OCI-M2 (cell line): ENCODE data around the gene KPNA6.
"Not testable (repeated sequence)": the region's sequence is repeated elsewhere in the genome, so short reads cannot be mapped to it uniquely, and the experiment has no call there.

Experiments used
- DNase-seq: peaks from one replicate; lab custom pipeline; 2025; ENCODE audit not compliant: unreplicated experiment; lab: John Stamatoyannopoulos, UW

Gene KPNA6

DNA sequence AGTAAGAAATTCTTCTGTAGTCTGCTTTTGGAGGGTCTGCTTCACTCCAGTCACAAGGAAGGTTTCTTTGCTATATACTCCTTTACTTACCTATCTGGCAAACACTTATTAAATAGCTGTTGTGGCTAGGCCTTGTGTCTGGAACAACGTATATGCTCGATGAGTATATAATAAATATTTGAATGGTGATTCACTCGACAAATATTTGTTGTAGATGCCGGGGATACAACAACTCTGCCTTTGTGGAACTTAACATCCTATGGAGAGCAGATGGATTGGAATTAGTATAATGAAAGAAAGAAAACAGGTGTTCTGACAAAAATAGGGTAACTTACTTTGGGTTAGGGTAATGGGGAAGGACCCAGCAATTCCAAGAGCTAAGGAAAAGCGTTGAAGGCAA lies 31.1 kb downstream of the KPNA6 start:
- no peak for DNase-seq

DNA sequence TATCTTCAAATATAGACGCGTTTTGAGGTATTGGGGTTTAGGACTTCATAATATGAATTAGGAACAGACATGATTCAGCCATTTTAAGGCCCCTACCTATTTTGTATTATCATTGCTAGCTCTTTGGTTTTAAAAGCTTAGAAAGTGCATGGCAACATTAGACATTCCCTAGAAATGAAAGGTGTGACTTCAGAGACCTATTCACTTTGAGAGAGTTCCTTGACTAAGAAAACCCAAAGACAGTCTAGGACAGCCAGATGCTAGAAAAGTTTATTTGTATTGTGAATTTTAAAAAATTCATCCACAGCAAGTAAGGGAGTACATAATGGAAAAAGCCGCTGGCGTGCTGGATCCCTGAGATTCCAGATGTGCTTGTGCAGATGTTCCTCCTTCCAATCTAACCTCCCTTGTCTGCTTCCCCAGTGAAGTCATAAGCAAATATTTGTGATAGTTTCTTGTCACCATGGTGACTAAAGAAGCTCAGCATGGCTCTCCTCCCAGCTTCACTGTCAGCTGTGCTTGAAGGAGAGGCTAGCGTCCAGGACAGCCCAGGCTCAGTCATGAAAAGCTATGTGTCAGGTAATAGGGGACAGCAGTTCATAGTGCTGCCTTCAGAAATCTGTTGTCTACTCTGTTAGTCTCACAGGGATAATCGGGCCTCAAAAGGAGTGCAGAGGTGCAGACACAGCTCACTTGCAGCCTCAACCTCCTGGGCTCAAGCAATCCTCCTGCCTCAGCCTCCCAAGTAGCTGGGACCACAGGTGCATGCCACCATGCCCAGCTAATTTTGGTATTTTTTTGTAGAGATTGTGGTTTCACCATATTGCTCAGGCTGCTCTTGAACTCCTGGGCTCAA lies 34.8 kb downstream of the KPNA6 start:
- DNase-seq: no peak

DNA sequence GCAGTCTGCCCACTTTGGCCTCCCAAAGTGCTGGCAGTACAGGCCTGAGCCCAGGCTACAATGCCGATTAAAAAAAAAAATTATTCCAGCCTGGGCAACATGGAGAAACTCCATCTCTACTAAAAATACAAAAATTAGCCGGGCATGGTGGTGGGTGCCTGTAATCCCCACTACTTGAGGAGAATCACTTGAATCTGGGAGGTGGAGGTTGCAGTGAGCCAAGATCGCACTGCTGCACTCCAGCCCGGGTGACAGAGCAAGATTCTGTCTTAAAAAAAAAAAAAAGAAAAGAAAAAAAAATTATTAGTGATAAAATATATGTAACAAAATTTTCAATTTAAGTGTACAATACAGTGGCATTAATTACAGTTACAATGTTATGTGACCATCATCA lies 35.4 kb downstream of the KPNA6 start:
- DNase-seq: not testable (repeated sequence)

DNA sequence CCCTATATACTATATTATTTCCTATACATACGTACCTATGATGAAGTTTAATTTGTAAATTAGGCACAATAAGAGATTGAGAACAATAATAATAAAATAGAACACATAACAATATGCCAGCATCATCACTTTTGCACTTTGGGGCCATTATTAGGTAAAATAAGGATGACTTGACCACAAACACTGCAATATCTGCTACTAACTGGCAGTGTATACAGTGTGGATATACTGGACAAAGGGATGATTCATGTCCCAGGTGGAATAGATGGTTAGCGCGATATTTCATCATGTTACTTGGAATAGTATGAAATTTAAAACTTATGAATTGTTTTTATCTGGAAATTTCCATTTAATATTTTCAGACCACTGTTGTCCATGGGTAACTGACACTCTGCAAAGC lies 36.2 kb downstream of the KPNA6 start:
- no peak for DNase-seq

DNA sequence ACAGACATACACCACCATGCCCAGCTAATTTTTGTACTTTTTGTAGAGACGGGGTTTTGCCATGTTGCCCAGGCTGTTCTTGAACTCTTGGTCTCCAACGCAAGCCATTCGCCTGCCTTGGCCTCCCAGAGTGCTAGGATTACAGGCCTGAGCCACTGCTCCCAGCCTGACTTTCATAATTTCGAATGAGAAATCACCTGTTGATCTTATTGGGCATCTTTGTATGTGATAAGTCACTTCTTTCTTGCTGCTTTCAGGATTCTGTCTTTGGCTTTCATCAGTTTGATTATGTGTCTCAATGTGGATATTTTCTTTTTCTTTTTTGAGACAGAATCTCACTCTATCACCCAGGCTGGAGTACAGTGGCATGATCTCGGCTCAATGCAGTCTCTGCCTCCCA lies 39.9 kb downstream of the KPNA6 start:
- DNase-seq: not testable (repeated sequence)

DNA sequence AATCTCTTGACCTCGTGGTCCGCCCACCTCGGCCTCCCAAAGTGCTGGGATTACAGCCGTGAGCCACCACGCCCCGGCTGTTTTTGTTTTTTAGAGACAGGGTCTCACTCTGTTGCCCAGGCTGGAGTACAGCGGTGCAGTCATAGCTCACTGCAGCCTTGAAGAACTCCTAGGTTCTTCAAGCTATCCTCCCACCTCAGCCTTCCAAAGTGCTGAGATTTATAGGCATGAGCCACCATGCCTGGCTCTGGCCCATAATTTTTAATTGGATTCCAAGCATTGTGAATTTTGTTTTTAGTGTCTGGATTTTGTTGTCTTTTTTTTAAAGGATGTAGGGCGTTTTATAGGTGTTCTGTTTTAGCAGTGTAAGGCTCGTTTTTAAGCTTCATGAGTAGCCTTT lies 43.0 kb downstream of the KPNA6 start:
- DNase-seq: no peak

DNA sequence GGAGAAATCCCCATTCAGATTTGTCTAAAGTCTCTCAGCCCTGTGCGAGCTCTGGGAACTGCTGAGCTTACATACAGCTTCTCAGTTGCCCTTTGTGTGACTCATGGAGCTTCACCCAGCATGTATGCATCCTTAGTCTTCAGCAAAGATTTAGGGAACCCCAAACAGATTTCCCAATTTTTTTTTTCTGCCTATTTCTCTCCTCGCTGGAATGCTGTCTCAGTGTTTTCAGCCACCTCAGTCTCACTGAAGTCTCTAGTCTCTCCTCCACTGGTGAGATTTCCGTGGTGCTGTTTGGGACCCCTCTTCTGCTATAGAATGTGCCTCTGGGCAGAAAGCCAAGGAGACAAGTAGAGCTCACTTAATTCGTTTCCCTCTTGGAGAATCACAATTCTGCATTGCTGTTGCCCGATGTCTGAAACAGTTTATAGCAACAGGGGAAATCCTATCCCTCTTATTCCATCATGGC lies 43.5 kb downstream of the KPNA6 start:
- no peak for DNase-seq

DNA sequence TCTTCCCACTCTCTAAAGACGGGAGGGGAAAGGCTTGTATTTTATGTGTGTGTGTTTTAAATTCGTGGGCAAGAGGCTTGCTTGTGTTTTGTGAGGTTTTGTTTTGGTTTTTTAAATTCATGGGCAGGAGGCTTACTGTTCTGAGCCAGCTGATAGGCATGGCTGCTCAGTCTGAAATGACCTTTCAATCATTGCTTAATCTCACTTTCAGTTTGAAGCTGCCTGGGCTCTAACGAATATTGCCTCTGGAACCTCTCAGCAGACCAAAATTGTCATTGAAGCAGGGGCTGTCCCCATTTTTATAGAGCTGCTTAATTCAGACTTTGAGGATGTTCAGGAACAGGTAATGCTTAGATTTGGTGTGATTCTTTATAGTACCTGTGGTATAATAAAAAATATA lies 51.3 kb downstream of the KPNA6 start:
- DNase-seq: no peak

DNA sequence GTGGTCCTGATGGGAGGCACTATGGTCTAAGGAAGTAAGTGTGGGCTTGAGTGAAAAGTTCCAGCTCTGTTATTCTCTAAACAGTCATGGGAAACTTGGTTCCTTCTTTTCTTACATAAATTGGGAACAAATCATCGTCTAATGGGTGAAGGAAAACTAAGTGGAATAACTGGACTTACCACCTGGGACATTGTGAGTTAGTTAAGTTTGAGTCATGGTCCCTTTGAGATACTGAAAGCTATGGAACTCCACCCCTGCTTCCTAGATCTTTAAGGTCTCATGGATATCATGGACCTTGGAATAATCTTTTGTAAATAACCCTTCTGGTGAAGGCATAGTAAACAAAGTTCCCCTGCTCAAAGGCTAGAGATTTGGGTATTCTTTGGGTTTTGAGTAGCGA lies 55.5 kb downstream of the KPNA6 start:
- no peak for DNase-seq

DNA sequence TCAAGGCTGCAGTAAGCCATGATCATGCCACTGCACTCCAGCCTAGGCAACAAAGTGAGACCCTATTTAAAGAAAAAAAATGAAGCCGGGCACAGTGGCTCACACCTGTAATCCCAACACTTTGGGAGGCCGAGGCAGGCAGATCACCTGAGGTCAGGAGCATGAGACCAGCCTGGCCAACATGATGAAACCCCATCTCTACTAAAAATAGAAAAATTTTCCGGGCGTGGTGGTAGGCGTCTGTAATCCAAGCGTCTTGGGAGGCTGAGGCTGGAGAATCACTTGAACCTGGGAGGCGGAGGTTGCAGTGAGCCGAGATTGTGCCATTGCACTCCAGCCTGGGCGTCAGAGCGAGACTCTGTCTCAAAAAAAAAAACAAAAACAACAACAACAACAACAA lies 57.8 kb downstream of the KPNA6 start:
- not testable (repeated sequence) for DNase-seq

DNA sequence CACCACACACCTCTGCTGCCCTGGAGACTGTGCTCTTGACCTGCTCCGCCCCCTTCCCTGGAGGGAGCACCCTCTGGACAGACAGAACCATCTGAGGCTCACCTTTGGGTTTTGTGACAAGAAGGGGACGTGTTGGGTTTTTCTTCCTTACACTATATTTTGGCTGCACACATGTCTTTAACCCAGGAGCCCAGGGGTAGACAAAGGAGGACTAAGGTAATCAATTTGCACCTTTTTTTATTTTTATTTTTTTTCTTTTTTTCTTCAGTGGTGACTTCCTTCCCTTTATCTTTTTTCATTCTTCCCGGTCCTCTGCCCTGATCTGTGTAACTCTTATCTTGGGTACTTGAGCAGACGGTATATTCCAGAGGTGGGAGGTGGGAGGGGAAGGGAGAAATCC lies 63.1 kb downstream of the KPNA6 start:
- DNase-seq: no peak

DNA sequence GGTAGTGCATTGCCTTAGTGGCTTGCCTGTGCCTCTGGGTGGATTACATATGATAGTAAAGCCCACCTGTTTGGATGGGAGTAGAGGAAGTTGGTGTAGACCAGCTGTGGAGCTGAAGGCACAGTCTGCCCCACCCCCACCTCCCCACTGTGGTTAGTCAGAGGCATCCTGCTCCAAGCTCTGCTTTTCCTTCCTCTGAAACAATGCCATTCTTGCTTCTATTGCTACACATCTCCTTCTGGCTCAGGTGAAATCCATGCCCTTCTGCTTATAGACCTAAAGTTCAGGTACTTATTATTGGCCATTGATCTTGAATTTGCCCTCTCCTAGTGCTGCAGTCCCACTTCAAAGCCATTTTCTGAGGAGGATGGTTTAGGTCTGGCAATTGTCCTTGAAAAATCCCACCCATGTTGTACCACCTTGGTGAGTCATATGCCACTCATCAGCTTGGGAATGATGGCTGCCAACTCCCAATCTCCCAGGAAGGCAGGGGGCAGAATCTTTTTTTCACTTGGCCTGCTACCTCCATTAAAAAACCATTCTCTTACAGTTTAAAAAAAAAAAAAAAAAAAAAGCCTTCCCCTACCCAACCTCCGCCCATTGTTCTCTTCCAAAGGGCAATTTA lies 64.9 kb downstream of the KPNA6 start:
- no peak for DNase-seq

DNA sequence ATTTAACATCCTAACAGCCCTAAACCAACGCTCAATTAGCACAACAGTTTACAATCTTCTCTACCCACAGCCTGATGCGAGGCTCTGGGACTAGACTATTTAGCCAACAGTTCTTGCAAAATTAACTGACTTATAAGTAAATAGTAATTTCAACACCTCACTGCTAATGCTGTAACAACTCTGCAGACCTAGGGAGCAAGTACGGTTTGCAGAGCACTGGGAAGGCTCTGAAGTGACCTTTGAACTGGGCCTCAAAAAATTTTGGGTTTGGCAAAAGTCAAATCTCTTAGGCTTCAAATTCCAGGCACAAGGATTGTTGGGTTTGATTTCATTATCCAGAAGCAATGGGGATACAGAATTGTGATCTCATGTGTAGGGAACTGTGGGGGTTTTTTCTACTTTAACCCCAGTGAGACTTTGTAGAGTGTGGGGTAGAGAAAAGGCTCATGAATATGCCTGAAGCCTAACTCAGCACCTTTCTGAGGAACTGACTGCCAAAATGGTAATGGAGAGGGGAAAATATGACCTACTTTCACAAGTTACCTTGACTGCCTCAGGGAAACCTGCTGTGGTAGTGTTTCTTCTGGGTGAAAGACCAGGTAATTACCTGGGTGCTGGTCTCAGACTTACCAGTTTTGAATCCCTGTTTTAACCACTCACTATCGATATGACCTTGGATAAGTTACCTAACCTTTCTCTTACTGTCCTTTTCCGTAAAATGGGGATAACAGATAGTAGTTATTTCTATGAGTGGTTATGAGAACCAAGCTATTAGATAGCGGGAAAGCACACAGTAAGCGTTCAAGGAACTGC lies 70.7 kb downstream of the KPNA6 start:
- no peak for DNase-seq

DNA sequence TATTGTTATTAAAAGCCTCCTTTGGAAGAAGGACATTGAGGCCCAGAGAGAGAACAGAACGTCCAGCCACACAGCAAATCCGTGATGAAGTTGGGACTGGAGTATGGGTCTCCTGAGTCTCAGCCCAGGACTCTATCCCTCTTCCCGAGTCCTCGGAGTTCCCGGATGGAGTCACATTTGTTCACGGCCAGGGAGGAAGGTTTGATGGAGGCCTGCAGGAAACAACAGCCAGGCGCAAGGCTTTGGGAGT lies 71.3 kb downstream of the KPNA6 start:
- no peak for DNase-seq

DNA sequence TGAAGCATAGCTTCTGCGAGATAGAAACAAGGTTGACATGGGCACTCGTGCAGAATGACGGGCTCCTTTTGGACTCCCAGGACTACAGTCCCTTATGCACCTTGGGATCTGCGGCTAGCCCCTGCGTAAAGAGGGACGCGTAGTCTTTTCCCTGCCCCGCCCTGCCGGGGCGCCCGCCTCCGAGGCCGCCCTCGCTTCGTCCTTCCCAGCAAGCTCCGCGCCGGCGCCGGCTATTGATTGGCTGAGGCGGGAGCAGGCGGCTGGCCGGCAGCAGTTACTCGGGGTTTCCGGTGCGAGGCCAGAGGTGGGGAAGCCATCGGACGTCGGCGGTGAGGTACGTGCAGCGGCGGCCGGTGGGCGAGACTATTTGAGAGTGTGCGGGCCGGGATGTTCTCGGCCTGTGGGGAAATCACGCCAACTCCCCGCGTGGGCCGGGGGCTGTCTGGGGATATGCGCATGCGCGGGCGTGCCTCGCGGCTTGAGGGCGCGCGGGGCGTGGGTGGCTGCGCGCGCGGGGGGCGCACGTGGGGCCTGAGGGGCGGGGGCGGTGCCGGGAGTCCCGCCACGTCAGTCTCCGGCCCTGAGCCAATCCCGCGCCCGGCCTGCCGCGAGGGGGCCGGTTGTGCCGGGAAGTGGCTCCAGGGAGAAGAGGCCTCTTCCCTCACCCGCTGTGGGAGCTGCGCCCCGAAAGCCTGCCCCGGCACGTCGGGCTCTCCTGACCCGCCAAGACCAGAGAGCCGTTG lies 71.8 kb downstream of the KPNA6 start, which contains the start of gene TXLNA:
Gene TXLNA, plus strand, starts transcription at position 233 of the 743 bp plus-strand sequence. CDS start 671 bp downstream, outside the sequence.
- DNase-seq: peak; percentile 48

DNA sequence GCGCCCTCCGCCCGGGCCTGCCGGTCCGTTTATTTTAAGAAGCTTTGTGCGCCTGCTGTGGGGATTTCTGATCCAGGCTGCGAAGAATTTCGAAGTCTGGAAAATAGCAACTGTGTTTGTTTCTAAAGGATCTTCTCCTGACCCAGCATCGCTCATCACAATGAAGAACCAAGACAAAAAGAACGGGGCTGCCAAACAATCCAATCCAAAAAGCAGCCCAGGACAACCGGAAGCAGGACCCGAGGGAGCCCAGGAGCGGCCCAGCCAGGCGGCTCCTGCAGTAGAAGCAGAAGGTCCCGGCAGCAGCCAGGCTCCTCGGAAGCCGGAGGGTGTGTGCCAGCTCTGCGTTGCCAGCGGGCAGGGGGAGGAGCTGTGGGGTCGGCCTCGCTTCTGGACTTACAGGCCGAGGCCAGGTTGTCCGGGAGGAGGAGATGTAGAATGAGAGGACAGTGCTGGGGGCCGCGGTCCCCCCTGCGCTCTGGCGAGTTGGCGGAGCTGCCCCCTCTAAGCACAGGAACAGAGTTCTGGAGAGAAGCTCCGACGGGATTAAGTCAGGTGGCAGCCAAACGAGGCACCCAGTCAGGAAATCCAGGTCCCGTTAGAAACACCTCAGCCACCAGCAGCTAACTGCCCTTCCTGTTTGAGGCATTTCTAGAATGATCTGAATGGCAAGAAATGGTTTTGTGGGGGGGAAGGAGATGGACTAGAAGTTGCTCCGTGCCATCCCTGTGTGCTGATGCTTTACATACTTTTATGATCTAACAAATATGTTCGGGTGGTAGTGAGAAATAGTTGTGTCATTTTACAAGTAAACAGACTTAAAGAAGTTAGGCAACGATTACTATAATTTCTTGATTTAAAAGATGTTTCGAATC lies 72.6 kb downstream of the KPNA6 start:
- no peak for DNase-seq

DNA sequence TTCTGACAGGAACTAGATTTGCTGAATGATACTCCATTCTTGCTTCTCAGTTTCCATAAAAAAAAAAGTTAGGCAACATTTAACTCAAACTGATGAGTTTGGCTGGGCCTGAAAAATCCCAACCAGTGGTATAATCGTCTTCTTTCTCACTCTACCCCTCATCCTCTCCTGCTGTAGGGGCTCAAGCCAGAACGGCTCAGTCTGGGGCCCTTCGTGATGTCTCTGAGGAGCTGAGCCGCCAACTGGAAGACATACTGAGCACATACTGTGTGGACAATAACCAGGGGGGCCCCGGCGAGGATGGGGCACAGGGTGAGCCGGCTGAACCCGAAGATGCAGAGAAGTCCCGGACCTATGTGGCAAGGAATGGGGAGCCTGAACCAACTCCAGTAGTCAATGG lies 73.2 kb downstream of the KPNA6 start:
- no peak for DNase-seq

DNA sequence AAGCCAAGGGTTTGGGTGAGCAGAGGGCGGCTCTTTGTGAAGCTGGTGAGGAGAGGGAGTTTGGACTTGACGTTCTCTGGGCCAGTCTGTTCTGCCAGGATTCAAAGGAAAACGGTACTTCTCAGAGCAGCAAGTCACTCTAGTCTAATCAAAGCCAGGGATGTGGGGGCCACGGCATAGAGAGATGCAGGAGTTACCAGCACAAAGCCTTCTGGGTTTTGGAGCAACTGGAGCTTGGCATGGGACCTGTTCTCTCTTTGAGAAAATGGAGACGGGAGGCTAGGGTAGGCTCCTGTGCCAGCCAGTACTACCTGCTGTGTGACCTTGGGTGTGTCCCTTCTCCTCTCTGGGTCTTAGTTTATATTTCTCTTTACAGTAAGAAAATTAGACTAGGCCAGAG lies 73.7 kb downstream of the KPNA6 start:
- no peak for DNase-seq

DNA sequence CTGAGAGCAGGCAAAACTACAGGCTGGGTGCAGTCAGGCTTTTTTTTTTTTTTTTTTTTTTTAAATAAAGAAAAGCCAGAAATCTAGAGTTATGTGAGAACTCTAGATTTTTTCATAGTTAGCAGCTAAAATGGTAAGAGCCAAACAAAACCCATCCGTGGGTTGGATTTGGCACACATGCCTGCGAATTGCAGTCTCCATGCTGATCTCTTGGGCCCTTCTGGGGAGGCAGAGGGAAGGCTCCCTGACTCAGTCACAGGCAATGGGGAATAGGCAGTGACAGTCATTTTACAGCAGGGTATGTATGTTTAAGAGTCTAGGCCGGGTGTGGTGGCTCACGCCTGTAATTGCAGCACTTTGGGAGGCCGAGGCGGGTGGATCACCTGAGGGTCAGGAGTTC lies 74.2 kb downstream of the KPNA6 start:
- no peak for DNase-seq

DNA sequence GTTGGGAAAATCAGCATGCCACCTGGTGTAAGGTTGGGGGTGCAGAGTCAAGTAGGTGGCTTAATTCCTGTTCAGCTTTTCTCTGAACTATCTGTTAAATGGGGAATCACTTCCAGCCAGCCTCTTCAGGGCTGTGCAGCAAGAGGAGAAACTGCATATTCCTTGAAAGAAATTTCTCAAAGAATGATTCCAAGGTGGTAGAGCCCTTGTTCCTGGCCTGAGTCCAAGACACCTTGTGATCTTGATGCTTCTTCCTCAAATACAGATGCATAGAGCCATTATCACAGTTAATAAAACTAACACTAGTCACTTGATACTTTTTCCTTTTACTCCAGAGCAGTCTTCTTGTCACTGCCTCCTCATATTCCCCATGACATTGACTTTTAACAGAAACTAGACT lies 76.8 kb downstream of the KPNA6 start:
- DNase-seq: no peak
